ENCODE results near the gene HOXA10.
A peak's percentile ranks its signal among the peaks of the same experiment; 100 is the strongest.

HOXA10 gene

GRCh38 chr7:27179503-27180430, 5.6 kb upstream of the HOXA10 start:
- DNase-seq (ENCODE audit: low read depth in 2 of 2) = peak; percentile 37 to 59

- DNase-seq (ENCODE audit: low read depth in 2 of 2) = no peak
Measured at GRCh38 chr7:27179030-27179429, 4.9 kb upstream of the HOXA10 start.

- DNase-seq (ENCODE audit: low read depth in 2 of 2) = no peak
Measured at GRCh38 chr7:27178366-27178765, 4.2 kb upstream of the HOXA10 start.

- no peak for DNase-seq (ENCODE audit: low read depth in 2 of 2)
Measured at GRCh38 chr7:27177795-27178320, 3.7 kb upstream of the HOXA10 start.

GRCh38 chr7:27176962-27177794, 3.1 kb upstream of the HOXA10 start:
- no peak for DNase-seq (ENCODE audit: low read depth in 2 of 2)

- DNase-seq (ENCODE audit: low read depth in 2 of 2) = no peak
Measured at GRCh38 chr7:27176524-27176845, 2.4 kb upstream of the HOXA10 start.

GRCh38 chr7:27175626-27176523, 1.8 kb upstream of the HOXA10 start:
- no peak for DNase-seq (ENCODE audit: low read depth in 2 of 2)

GRCh38 chr7:27174874-27175625, 930 bp upstream of the HOXA10 start:
- no peak for DNase-seq (ENCODE audit: low read depth in 2 of 2)

GRCh38 chr7:27173511-27173955, 587 bp downstream of the HOXA10 start:
- no peak for DNase-seq (ENCODE audit: low read depth in 2 of 2)

- no peak for DNase-seq (ENCODE audit: low read depth in 2 of 2)
Measured at GRCh38 chr7:27172823-27173510, 1.2 kb downstream of the HOXA10 start.

GRCh38 chr7:27172315-27172774, 1.8 kb downstream of the HOXA10 start:
- no peak for DNase-seq (ENCODE audit: low read depth in 2 of 2)

GRCh38 chr7:27171637-27172314, 2.3 kb downstream of the HOXA10 start:
- no peak for DNase-seq (ENCODE audit: low read depth in 2 of 2)

GRCh38 chr7:27171325-27171636, 2.8 kb downstream of the HOXA10 start:
- DNase-seq (ENCODE audit: low read depth in 2 of 2) = no peak

GRCh38 chr7:27170426-27171324, 3.4 kb downstream of the HOXA10 start:
- no peak for DNase-seq (ENCODE audit: low read depth in 2 of 2)

GRCh38 chr7:27169658-27170425, 4.3 kb downstream of the HOXA10 start:
- DNase-seq (ENCODE audit: low read depth in 2 of 2) = no peak

- DNase-seq (ENCODE audit: low read depth in 2 of 2) = no peak
Measured at GRCh38 chr7:27168265-27168947, 5.7 kb downstream of the HOXA10 start.

- no peak for DNase-seq (ENCODE audit: low read depth in 2 of 2)
Measured at GRCh38 chr7:27167916-27168264, 6.2 kb downstream of the HOXA10 start.
